Amygdala (tissue), 56 donors: ENCODE results near the gene POLR2A.

ENCODE experiments used
- DNase-seq, 56 donors: peaks; one replicate each; lab custom pipeline; 2025; lab: John Stamatoyannopoulos, UW

POLR2A gene

DNA sequence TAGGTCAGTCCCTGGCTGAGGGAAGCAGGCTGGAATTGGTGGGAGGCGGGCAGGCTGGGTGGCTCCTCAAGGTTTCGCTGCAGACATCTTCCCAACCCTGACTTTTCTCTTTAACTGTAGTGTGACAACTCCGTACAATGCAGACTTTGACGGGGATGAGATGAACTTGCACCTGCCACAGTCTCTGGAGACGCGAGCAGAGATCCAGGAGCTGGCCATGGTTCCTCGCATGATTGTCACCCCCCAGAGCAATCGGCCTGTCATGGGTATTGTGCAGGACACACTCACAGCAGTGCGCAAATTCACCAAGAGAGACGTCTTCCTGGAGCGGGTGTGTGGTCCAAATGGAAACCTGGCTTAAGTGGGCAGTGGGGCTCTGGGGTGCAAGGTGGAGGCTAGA is 15.0 kb downstream of the POLR2A start:
- no peak for DNase-seq

DNA sequence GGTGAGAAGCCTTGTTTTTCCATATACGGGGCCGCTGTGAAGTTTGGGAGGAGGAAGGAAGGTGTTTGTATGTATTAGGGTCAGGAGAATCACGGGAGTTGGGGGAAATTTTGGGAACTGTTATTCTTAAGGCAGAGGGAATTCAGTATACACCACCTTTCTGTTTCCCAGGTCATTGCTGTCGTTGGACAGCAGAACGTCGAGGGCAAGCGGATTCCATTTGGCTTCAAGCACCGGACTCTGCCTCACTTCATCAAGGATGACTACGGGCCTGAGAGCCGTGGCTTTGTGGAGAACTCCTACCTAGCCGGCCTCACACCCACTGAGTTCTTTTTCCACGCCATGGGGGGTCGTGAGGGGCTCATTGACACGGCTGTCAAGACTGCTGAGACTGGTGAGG is 17.6 kb downstream of the POLR2A start:
- no peak for DNase-seq

DNA sequence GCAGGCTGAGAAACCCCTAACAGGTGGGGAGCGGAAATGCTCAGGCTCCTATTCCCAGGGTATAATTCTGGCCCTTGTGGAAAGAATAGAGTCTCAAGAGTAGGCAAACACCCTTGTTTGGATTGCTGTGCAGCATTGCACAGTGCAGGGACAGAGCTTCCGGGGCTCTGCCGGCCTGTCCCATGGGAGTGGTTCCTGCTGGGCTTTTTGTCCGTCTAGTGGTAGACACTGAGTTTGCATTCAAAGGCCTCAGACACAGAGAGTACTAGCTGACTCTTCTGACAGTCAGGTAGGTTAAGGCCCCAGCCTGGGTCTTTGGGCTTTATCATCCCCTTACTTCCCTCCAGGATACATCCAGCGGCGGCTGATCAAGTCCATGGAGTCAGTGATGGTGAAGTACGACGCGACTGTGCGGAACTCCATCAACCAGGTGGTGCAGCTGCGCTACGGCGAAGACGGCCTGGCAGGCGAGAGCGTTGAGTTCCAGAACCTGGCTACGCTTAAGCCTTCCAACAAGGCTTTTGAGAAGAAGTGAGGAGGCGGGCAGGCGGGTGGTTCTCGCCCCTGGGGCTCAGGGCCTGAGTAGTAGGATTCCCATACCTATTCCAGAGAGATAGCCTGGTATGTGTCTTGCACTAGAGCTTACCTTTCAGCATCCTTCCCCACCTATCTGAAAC is 18.1 kb downstream of the POLR2A start:
- no peak for DNase-seq

DNA sequence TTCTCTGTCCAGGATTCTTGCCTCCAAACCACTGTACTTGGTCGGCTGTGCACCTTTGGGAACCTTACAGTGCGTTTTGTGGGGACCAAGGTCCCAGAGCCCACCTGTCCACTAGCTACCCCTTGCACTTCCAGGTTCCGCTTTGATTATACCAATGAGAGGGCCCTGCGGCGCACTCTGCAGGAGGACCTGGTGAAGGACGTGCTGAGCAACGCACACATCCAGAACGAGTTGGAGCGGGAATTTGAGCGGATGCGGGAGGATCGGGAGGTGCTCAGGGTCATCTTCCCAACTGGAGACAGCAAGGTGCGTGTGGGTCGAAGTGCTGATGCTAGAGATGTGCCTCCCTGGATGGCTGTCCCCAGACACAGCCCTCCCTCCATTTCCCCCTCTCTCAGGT is 18.8 kb downstream of the POLR2A start:
- no peak for DNase-seq

DNA sequence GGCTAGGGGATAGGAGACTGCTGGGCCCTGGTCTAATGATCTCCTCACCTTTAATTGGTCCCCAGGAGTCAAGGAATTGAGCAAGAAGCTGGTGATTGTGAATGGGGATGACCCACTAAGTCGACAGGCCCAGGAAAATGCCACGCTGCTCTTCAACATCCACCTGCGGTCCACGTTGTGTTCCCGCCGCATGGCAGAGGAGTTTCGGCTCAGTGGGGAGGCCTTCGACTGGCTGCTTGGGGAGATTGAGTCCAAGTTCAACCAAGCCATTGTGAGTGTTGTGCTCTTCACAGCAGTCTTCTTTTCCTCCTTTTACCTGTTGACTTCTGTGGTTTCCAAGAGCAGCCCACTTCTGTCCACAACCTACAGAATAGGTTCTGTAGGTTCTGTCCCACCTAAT is 19.4 kb downstream of the POLR2A start:
- DNase-seq: no peak

DNA sequence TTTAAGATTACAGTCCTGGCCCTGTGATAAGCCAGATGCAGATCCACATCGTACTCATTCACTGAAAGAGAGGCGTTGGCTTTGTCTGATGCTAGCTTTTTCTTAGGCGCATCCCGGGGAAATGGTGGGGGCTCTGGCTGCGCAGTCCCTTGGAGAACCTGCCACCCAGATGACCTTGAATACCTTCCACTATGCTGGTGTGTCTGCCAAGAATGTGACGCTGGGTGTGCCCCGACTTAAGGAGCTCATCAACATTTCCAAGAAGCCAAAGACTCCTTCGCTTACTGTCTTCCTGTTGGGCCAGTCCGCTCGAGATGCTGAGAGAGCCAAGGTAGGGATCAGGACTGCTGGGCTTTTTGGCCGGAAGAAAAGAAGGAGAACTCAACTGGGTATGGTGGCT is 24.0 kb downstream of the POLR2A start:
- no peak for DNase-seq

DNA sequence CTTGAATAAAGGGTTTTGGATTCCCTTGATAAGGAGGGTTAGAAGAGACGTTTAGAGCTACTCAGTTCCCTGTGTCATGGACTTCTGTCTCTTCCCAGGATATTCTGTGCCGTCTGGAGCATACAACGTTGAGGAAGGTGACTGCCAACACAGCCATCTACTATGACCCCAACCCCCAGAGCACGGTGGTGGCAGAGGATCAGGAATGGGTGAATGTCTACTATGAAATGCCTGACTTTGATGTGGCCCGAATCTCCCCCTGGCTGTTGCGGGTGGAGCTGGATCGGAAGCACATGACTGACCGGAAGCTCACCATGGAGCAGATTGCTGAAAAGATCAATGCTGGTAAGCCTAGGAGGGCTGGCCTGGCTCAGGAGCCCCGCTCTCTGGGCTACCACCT is 24.7 kb downstream of the POLR2A start:
- no peak for DNase-seq

DNA sequence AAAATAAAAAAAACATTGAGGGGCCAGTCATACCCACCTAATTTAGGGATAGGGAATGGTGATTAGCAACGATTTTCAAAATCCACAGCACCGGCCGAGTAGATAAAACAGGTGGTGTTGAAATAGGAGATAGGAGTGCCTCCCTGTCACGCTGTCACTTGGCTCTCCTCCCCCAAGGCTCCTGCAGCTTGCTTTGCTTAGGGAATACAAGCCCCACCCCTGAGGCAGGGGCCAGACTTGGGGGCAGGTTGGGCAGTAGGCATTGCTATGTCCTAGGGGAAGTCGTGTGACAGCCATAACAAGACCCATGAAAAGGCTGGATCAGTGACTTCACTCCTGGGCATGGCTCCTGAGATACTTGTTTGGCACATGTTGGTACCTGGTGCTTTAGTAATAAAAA is 25.8 kb downstream of the POLR2A start:
- DNase-seq: no peak

DNA sequence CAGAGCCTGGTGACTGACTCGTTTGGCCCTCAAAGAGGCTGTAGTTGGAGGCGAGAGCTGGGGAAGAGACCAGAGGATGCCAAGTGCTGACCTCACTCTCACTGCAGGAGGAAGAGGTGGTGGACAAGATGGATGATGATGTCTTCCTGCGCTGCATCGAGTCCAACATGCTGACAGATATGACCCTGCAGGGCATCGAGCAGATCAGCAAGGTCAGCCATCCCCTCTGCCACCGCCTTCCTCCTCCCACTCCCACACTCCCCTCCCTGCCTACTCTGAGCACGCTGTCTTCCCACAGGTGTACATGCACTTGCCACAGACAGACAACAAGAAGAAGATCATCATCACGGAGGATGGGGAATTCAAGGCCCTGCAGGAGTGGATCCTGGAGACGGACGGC is 26.9 kb downstream of the POLR2A start:
- no peak for DNase-seq

DNA sequence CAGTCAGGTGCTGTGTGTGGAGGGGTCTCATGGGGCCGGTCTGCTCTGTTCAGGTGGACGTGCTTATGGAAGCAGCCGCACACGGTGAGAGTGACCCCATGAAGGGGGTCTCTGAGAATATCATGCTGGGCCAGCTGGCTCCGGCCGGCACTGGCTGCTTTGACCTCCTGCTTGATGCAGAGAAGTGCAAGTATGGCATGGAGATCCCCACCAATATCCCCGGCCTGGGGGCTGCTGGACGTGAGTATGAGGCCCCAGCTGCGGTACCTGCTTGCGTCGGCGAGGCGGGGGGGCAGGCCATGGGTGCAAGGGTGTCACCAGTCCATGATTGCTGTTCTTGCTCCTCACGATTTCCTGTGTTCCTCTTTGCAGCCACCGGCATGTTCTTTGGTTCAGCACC is 27.9 kb downstream of the POLR2A start:
- DNase-seq: no peak

DNA sequence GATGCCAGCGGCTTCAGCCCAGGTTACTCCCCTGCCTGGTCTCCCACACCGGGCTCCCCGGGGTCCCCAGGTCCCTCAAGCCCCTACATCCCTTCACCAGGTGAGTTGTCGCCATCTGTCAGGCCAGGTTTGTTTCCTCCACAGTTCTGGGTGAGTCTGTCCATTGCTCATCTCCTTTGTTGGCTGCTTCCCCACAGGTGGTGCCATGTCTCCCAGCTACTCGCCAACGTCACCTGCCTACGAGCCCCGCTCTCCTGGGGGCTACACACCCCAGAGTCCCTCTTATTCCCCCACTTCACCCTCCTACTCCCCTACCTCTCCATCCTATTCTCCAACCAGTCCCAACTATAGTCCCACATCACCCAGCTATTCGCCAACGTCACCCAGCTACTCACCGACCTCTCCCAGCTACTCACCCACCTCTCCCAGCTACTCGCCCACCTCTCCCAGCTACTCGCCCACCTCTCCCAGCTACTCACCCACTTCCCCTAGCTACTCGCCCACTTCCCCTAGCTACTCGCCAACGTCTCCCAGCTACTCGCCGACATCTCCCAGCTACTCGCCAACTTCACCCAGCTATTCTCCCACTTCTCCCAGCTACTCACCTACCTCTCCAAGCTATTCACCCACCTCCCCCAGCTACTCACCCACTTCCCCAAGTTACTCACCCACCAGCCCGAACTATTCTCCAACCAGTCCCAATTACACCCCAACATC is 28.8 kb downstream of the POLR2A start:
- DNase-seq: no peak

DNA sequence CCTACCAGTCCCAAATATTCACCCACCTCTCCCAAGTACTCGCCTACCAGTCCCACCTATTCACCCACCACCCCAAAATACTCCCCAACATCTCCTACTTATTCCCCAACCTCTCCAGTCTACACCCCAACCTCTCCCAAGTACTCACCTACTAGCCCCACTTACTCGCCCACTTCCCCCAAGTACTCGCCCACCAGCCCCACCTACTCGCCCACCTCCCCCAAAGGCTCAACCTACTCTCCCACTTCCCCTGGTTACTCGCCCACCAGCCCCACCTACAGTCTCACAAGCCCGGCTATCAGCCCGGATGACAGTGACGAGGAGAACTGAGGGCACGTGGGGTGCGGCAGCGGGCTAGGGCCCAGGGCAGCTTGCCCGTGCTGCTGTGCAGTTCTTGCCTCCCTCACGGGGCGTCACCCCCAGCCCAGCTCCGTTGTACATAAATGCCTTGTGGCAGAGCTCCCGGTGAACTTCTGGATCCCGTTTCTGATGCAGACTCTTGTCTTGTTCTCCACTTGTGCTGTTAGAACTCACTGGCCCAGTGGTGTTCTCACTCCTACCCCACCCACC is 29.8 kb downstream of the POLR2A start:
- DNase-seq: peak in 1 of 56 donors; percentile 9

DNA sequence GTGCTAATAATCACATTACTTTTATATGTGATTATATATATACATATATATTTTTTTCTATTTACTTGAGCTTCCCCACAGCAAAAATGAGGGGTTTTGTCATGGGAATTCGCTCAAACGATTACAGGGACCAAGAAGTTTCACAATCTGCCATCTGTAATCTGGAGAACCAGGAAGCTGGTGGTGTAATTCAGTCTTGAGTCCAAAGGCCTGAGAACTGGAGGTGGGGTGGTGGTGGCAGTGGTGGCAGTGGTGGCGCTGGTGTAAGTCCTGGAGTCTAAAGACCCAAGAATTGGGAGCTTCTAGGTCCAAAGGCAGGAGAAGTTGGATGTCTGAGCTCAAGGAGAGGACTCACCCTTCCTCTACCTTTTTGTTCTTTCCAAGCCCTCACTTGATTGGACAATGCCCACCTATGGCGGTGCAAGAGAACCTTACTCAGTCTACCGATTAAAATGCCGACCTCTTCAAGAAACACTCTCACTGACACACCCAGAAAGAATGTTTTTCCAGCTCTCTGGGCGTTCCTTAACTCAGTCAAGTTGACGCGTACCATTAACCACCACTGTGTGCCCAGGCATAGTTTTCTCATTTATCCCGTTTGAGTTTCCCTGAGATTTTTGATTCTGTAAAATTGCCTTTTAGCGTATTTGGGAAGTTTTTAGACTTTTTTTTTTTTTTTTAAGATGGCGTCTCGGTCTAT is 31.9 kb downstream of the POLR2A start:
- no peak for DNase-seq

DNA sequence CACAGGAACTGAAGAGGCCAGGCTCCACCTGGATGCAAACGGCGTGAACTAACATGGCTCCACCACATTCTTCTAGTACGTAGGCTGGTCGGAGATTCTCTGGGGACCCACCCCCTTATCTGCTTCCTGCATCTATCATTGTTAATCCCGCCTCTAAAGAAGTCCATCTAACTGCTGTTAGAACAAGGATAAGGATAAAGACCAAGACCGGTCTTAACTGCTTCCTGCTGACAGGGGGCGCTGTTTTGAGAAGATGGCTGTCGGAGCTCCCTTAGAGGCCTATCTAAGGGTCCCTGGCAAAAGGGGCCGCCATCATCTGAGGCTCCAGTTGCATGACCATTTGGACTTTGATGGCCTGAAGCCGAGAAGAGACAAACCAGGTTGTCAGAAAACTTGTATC is 38.9 kb downstream of the POLR2A start:
- peak in 2 of 56 donors; percentile 3 to 8 for DNase-seq

DNA sequence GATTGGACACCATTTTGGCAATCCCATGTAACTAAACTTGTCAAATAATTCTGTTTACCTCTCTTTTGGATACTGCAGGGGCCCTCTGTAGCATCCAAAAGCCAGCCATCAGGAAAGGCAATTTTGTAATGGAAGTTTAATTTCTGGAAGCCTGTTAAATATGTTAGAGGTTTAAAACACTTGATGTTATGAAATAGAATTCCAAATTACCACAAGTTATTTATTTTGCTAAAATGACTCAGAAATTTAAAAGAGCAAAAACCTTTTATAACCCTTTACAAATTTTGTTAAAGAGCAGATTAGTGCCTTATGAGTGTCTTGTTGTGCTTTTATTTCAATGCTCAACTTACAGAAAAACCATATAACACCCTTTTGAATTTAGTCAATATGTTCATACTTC is 44.7 kb downstream of the POLR2A start:
- DNase-seq: no peak

DNA sequence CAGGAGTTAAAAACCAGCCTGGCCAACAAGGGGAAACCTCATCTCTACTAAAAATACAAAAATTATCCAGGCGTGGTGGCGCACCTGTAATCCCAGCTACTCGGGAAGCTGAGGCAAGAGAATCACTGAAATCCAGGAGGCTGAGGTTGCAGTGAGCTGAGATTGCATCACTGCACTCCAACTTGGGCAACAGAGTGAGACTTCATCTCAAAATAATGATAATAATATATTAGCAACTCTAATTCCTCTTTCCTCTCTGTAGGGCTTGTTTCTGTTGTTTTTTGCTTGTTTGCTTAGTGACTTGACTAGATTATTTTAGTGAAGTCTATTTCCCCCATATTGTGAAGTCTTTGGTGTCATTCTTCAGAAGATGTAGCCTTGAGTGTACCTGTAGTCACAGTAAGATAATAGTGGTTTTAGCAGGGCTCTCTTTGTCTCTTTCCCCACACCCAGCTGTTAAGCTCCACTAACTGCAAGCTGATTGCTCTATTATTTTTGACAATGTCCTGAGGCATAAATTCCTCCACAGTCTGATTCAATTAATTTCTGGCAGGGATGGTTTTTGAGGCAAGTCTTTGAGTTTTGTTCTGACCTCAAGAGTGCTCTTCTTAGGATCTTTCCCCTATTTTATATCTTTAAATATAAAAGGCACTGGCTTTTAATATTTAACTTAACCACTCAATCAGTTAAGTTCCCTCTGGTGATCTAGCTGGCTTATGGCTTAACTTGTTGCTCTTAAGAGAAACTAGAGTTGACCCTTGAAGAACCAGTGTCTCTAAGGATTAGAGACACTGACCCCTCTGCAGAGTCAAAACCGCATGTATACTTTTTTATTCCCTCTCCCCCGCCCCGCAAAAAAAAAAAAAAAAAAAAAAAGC is 46.1 kb downstream of the POLR2A start:
- DNase-seq: no peak

DNA sequence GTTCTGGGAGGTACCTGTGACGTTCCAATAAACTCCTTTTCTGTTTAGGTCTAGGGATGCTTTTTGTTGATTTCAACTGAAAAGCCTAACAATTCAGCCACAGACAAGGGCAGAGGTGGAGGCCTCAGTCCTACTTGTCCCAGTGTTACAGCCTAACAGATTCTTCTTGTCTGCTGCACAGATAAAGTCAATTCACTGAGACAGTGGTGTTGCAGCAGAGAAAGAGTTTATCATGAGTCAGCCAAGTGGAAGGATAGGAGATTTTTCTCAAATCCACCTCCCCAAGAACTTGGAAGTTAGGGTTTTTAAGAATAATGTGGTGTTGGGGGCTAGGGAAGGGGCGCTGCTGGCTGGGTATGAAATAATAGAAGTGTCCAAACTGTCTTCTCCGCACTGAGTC is 53.9 kb downstream of the POLR2A start:
- no peak for DNase-seq

DNA sequence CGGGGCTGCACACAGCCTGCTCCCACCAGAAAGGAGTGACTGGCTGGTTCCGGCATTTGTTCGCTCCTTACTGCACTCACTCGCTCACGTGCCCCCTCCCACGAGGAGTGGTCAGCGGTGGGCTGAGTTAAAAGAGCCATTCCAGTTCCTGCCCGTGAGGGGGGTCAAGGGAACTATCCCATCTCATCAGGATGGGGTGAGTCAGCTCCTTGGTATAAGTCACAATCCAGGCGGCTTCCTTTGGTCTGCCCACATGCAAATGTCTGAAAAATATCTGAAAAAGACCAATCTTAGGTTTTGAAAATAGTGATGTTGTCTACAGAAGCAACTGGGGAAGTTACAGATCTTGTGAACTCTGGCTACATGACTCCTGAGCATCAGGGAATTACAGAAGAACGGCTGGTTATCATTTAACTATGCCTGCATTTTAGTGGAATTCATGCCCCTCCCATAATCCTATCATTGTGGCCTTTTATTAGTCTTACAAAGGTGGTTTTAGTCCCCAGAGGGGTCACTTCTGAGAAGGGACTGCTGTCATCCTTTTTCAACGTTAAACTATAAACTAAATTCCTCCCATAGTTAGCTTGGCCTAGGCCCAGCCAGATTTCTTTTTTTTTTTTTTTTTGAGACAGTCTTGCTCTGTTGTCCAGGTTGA is 54.9 kb downstream of the POLR2A start:
- no peak for DNase-seq

DNA sequence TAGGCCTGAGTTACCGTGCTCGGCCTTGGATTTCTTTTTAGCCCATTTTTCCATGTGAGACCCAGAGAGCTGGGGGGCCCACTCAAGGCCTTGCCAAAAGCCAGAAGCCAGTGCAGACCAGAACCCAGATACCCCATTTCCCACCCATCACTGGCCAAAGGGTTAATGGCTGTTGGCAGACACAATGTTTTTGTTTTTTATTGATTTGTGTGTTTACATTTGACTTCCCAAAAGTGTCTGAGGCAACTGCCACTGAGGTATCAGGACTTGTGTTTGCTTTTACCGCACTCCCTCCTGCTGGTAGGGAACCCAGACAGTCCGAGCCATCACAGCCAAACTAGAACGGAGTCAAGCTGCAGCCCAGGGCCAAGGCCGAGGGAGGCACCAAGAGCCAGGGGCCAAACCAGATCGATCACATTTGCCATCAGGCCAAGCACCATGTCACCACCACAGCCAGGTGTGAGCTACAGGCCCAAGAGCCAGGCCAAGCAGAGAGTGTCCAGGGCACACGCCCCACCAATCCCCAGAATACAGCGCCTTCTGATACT is 57.0 kb downstream of the POLR2A start:
- DNase-seq: no peak

DNA sequence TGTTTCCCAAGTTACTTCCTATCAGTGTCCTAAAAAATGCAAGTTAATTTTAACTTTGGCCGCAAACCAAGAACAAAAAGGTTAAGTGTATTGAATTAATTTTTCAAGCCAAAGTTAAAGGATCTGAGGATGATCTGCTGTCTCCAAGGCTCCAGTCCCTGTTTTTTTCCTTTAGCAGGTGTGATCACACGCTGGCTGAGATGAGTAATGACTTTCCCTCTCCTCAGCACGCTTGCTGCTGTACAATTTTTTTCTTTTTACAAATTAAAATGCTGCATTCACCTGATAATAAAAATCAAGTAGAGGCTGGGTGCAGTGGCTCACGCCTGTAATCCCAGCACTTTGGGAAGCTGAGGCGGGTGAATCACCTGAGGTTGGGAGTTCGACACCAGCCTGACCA is 60.7 kb downstream of the POLR2A start:
- no peak for DNase-seq
